Keratinocyte (primary cell): Measurements from ENCODE around the gene AMER3.

Source experiments
- CTCF ChIP-seq, 3 experiments: IDR thresholded peaks in 1 of 3; conservative IDR thresholded peaks in 1 of 3; optimal IDR thresholded peaks in 1 of 3; 2 replicates in 2 of 3; 3 replicates in 1 of 3; pipeline versions ENCODE3 to v1.5.1; 2011; ENCODE audit warnings: low read length in 3 of 3, mild to moderate bottlenecking in 3 of 3, moderate library complexity in 2 of 3, control low read depth in 1 of 3, inconsistent platforms in 1 of 3; ENCODE audit not compliant: insufficient read depth in 2 of 3; ENCODE audit errors: extremely low read depth in 1 of 3
- EZH2 ChIP-seq: IDR thresholded peaks from one replicate; pipeline ENCODE4 v1.6.1; 2012; ENCODE audit warnings: inconsistent platforms, mild to moderate bottlenecking, low read length, moderate library complexity

- TF ChIP-seq CTCF (optimal IDR thresholded peaks at IDR 0.05 in 1 of 3, IDR thresholded peaks at IDR 0.05 in 1 of 3, conservative IDR thresholded peaks at IDR 0.05 in 1 of 3; ENCODE audit: extremely low read depth in 1 of 3, insufficient read depth in 2 of 3, low read length in 3 of 3) = no peak
- TF ChIP-seq EZH2 = no peak
Observed at GRCh38 chr2:130769343-130769907, 14.1 kb downstream of the AMER3 start.
